Measurements from ENCODE around the gene NDUFA11.
"Not testable (repeated sequence)": the region's sequence is repeated elsewhere in the genome, so short reads cannot be mapped to it uniquely, and the experiment has no call there.

The NDUFA11 gene

DNA sequence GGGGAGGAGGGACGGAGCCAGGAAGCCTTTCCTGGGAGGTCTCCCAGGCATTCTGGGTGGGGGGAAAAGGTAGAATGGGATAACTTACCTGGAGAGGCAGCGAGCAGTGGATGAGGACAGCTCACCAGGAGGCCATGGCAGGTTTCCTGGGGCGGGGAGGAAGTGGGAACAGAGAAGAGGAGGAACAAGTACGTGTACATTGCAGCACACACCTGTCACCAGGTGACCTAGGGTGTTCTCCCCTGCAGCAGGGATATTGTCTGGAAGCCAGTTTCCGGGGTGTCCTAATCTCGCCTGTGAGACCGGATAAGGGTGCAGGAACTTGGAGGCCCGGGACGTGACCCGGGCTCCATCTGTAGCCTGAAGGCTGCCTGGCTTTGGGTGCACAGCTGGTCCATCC lies 52.3 kb downstream of the NDUFA11 start, which contains the start of gene FUT3:
Gene FUT3 (minus strand): TSS at position 148 of the 400 bp plus-strand sequence.
- DNase-seq, result no peak

DNA sequence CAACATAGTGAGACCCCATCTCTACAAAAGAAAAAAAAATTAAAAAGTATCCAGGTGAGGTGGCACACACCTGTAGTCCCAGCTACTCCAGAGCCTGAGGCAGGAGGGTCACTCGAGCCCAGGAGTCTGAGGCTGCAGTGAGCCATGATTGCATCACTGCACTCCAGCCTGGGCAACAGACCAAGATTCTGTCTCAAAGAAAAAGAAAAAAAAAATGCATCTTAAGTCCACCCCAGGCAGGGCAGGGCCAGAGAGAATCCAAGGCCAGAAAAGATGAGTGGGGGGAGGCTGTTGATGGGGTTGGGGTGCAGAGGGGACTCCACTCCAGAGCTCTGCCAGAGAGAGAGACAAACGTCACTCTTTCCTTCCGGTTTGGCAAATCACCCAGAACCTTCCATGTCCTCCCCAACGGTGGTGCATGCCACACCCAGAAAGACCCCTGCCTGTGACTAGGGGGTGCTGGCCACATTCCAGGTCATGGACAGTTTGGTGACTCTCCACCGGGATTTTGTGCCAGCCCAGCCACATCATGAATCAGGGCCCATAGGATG lies 52.8 kb downstream of the NDUFA11 start:
- no peak for DNase-seq

DNA sequence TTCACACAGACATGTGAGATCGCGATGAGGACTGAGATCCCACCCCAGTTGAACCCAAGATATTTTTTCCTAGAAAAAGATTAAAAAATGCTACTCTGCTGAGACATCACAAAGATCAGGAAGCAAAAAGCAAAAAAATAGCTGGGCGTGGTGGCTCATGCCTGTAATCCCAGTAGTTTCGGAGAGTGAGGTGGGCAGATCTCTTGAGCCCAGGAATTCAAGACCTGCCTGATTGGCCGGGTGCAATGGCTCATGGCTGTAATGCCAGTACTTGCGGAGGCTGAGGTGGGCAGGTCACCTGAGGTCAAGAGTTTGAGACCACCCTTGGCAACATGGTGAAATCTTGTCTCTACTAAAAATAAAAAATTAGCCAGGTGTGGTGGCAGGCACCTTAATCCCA lies 53.4 kb downstream of the NDUFA11 start:
- DNase-seq, result no peak

DNA sequence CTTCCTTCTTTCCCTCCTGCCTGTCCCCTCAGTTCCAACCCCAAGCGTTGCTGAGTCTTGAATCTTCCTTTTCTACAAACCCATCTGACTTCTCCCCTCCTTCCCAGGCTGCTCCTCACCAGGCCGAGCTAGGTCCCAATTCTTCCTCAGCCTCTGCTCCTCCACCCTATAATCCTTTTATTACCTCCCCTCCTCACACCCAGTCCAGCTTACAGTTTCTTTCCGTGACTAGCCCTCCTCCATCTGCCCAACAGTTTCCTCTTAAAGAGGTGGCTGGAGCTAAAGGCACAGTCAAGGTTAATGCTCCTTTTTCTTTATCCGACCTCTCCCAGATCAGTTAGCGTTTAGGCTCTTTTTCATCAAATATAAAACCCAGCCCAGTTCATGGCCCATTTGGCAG lies 55.0 kb downstream of the NDUFA11 start:
- not testable (repeated sequence) for DNase-seq

DNA sequence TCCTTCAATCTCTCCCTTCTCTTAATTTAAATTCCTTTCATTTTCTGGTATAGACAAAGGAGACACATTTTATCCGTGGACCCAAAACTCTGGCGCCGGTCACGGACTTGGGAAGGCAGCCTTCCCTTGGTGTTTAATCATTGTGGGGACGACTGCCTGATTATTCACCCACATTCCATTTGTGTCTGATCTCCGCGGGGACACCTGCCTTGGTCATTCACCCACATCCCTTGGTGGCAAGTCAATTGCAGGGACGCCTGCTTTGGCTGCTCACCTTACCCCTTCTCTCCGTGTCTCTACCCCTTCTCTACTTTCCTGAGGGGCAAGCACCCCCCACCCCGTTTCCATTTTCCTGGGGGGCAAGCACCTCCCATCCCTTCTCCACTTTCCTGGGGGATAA lies 55.7 kb downstream of the NDUFA11 start:
- not testable (repeated sequence) for DNase-seq
